ENCODE measurements around the gene RALGPS1. TPM values are rescaled to one million over a fixed set of nuclear protein-coding genes. Genes with fewer than 3 reads are reported as not detected.

Gene RALGPS1
- total RNA-seq, 1 donor from 2014 or later, result 15.2 TPM

GRCh38 chr9:127030814-127031740 lies 116.5 kb downstream of the RALGPS1 start:
- TF ChIP-seq CTCF (IDR thresholded peaks at IDR 0.05) (no peak), POLR2AphosphoS5 (IDR thresholded peaks at IDR 0.05; ENCODE audit: insufficient read depth in 1 of 2, low read depth in 1 of 2) (peak in 1 of 2 donors; percentile 35), POLR2A (IDR thresholded peaks at IDR 0.05) (no peak)
- Histone ChIP-seq H3K4me3 (no peak overlapping the region), H3K36me3 (no peaks in the 10 kb centered on the region), H3K27ac (peak overlapping the region; percentile 77), H3K9me3 (no peaks in the 10 kb centered on the region), H3K4me1 (peaks cover 34% of the 10 kb centered on the region), H3K27me3 (no peaks in the 10 kb centered on the region)
- intact Hi-C loops (cut with DNase I), result loop anchor here (10.0 kb wide), 1 partner anchor 94 kb away; the partner anchor contains the start of gene ANGPTL2
- peak in 1 of 2 donors; percentile 74 for DNase-seq (ENCODE audit: extremely low spot score in 2 of 2)

DNA sequence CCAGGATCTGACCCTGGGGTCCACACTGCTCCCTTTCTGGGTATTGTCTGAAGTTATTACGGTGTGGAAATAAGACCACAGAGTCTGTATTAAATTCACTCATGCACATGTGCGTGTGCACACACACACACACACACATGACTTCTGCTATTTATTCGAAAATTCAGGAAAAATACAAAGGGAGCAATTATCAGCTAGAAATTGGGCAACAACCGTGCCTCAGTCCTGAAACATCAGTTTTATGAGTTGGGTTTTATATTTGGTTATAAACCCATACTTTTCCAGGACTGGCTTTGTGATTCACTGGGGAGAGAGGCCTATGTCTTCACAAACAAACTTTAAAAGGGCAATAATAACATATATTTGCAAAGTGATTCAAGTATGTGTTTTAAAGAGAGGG lies 117.7 kb downstream of the RALGPS1 start:
- Histone ChIP-seq H3K4me3 (no peak overlapping the region), H3K27me3 (no peaks in the 10 kb centered on the region), H3K9me3 (no peaks in the 10 kb centered on the region), H3K4me1 (peaks cover 35% of the 10 kb centered on the region), H3K27ac (peak overlapping the region; percentile 77), H3K36me3 (no peaks in the 10 kb centered on the region)
- DNase-seq (ENCODE audit: extremely low spot score in 2 of 2), result no peak
- intact Hi-C loops (cut with DNase I), result loop anchor here (10.0 kb wide), 1 partner anchor 93 kb away; the partner anchor contains the start of gene ANGPTL2
- TF ChIP-seq CTCF (IDR thresholded peaks at IDR 0.05) (no peak), POLR2AphosphoS5 (IDR thresholded peaks at IDR 0.05; ENCODE audit: insufficient read depth in 1 of 2, low read depth in 1 of 2) (no peak), POLR2A (IDR thresholded peaks at IDR 0.05) (no peak)

DNA sequence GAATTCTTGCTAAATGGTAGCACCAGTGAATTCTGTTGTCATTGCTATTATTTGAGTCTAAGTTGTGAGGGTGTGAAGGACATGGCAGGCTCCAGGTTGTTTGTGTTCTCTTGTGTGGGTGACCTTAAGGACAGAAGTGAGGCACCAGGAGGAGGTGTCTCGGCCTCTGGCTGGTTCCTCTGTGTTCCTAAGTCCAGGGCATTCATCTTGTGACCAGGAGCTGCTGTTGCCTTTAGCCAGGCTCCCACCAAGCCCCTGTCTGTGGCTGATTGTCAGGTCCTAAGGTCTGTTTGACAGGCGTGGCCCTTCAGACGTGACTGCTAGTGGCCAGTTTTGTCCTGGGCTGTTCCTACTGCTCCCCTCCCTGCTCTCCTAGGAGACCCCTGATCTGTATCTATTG lies 118.5 kb downstream of the RALGPS1 start:
- Histone ChIP-seq H3K36me3 (no peaks in the 10 kb centered on the region), H3K9me3 (no peaks in the 10 kb centered on the region), H3K4me1 (peaks cover 34% of the 10 kb centered on the region), H3K4me3 (no peak overlapping the region), H3K27ac (peak overlapping the region; percentile 77), H3K27me3 (no peaks in the 10 kb centered on the region)
- TF ChIP-seq POLR2A (IDR thresholded peaks at IDR 0.05) (no peak), CTCF (IDR thresholded peaks at IDR 0.05) (no peak), POLR2AphosphoS5 (IDR thresholded peaks at IDR 0.05; ENCODE audit: insufficient read depth in 1 of 2, low read depth in 1 of 2) (no peak)
- DNase-seq (ENCODE audit: extremely low spot score in 2 of 2), result no peak
- intact Hi-C loops (cut with DNase I), result loop anchor here (10.0 kb wide), 1 partner anchor 92 kb away; the partner anchor contains the start of gene ANGPTL2

GRCh38 chr9:127033789-127034188 lies 119.2 kb downstream of the RALGPS1 start:
- H3K9me3 ChIP-seq, result no peaks in the 10 kb centered on the region
- H3K36me3 ChIP-seq, result no peaks in the 10 kb centered on the region
- no peaks in the 10 kb centered on the region for H3K27me3 ChIP-seq
- intact Hi-C loops (cut with DNase I), result loop anchor here (10.0 kb wide), 1 partner anchor 91 kb away; the partner anchor contains the start of gene ANGPTL2
- peaks cover 27% of the 10 kb centered on the region for H3K4me1 ChIP-seq
- no peak for DNase-seq (ENCODE audit: extremely low spot score in 2 of 2)
- H3K27ac ChIP-seq, result peak overlapping the region; percentile 77
- TF ChIP-seq POLR2A (IDR thresholded peaks at IDR 0.05), result no peak
- no peak for TF ChIP-seq CTCF (IDR thresholded peaks at IDR 0.05)
- no peak for TF ChIP-seq POLR2AphosphoS5 (IDR thresholded peaks at IDR 0.05; ENCODE audit: insufficient read depth in 1 of 2, low read depth in 1 of 2)
- no peak overlapping the region for H3K4me3 ChIP-seq

All from vagina (tissue), 2 donors.